ENCODE results near the gene COPS9. TPM values are rescaled to one million over a fixed set of nuclear protein-coding genes. Genes with fewer than 3 reads are reported as not detected.
A peak's percentile ranks its signal among the peaks of the same experiment; 100 is the strongest.

Gene COPS9
- total RNA-seq, 2 donors from 2014 or later, result 151 to 161 TPM

DNA sequence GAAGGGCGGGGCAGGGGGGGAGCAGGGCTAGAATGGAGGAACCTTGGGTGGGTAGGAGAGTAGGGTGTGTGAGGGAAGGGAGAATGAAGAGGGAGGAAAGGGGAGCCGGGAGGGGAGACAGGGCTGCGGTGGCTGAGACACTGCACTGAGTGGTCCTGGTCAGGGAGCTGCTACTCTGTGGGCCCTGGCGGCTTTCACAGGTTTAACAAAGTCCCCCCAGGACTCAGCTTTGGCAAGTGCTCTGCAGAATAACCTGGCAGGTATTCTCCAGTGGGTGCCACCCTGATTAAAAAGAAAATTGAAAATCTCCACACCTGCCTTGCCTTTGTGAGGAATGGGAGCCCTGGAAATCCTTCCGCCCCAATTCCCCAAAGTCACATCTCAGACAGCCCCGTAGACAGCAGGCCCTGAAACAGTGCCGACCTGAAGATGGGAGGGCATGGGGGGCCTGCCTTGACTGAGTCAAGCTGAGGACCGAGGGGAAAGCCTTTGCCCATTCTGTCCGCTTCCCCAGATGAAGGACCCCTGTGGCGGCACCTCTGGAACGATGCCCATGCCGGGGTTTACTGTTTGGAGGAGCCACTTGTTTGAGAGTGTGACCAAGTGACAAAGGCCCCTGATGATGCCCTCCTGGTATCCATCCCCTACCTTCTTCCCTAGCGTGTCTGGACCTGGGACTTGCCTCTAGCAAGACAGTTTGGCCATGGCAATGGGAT is 47.9 kb upstream of the COPS9 start:
- no peak overlapping the region for H3K4me3 ChIP-seq (ENCODE audit: low read length)
- peaks cover 7% of the 10 kb centered on the region for H3K9me3 ChIP-seq (ENCODE audit: control insufficient read depth, low read length)
- peaks cover 14% of the 10 kb centered on the region for H3K27me3 Mint-ChIP-seq (ENCODE audit: insufficient read depth)
- no peaks in the 10 kb centered on the region for H3K4me1 Mint-ChIP-seq
- H3K4me1 ChIP-seq (ENCODE audit: control insufficient read depth, insufficient read depth, low read length), result no peaks in the 10 kb centered on the region
- TF ChIP-seq, protein P1, sequence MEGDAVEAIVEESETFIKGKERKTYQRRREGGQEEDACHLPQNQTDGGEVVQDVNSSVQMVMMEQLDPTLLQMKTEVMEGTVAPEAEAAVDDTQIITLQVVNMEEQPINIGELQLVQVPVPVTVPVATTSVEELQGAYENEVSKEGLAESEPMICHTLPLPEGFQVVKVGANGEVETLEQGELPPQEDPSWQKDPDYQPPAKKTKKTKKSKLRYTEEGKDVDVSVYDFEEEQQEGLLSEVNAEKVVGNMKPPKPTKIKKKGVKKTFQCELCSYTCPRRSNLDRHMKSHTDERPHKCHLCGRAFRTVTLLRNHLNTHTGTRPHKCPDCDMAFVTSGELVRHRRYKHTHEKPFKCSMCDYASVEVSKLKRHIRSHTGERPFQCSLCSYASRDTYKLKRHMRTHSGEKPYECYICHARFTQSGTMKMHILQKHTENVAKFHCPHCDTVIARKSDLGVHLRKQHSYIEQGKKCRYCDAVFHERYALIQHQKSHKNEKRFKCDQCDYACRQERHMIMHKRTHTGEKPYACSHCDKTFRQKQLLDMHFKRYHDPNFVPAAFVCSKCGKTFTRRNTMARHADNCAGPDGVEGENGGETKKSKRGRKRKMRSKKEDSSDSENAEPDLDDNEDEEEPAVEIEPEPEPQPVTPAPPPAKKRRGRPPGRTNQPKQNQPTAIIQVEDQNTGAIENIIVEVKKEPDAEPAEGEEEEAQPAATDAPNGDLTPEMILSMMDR (conservative IDR thresholded peaks at IDR 0.05), result no peak
- H3K36me3 Mint-ChIP-seq (ENCODE audit: low read depth), result no peaks in the 10 kb centered on the region
- H3K27me3 ChIP-seq (ENCODE audit: control insufficient read depth, insufficient read depth, low read length, poor library complexity, severe bottlenecking), result no peaks in the 10 kb centered on the region
- H3K4me3 Mint-ChIP-seq, result no peak overlapping the region
- H3K36me3 ChIP-seq (ENCODE audit: control insufficient read depth, insufficient read depth, low read length), result no peaks in the 10 kb centered on the region
- no peak overlapping the region for H3K27ac Mint-ChIP-seq
- peaks cover 22% of the 10 kb centered on the region for H3K9me3 Mint-ChIP-seq
- no peak overlapping the region for H3K27ac ChIP-seq (ENCODE audit: low read depth, low read length)
- peak; percentile 24 for DNase-seq
- H3K9ac ChIP-seq (ENCODE audit: extremely low read depth, low read length, poor library complexity, severe bottlenecking), result no peak overlapping the region
- WGBS, 2 experiments (ENCODE audit: insufficient coverage in 1 of 2, insufficient read length in 1 of 2), result 85 to 88% methylated on average over 8 to 13 of the region's 13 CpGs

DNA sequence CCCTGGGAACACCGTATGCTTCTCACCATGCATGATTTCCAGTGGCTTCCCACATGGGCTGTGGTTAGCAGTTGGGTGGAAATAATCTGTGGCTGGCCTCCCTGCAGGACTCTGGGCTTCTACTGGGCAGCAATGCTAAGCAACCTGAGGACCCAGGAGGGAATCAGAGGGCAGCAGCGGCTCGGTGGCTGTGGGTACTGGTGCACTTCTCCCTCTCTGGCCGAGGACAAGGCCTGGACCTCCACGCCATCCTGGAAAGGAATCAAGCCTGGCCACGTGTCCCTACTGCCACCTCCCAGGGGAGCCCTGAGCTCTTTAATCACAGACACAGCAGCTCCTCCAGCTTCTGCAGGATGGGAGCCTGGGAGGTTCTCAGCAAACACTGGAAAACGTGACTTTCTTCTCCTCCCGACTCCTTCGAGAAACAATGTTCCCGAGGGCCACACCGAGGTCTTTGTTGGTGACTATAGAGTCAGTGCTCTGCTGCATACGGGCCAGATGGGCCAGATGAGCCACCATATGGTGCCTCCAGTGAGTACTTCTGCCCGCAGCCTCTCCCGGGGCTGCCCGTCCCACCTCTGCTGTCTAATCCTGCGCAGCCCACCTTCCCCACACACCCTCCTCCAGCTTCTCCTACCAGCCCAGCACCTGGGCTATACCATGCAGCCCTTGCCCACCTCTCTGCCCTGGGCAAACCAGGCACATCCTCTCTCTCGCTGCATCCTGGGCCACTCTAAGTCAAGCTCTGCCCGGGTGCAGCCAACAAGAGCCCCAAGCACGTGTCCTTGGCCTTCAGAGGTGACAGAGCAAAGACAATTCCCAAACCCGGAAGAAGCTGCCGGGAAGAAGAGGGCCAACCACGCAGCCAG is 47.1 kb upstream of the COPS9 start:
- 91% methylated on average over 19 to 22 of the region's 22 CpGs for WGBS, 2 experiments (ENCODE audit: insufficient coverage in 1 of 2, insufficient read length in 1 of 2)

GRCh38 chr2:240182476-240182875 is 46.4 kb upstream of the COPS9 start:
- Histone ChIP-seq H3K4me1 (ENCODE audit: control insufficient read depth, insufficient read depth, low read length) (no peaks in the 10 kb centered on the region), H3K27me3 (ENCODE audit: control insufficient read depth, insufficient read depth, low read length, poor library complexity, severe bottlenecking) (no peaks in the 10 kb centered on the region), H3K9me3 (ENCODE audit: control insufficient read depth, low read length) (peaks cover 1% of the 10 kb centered on the region), H3K4me3 (ENCODE audit: low read length) (no peak overlapping the region), H3K36me3 (ENCODE audit: control insufficient read depth, insufficient read depth, low read length) (no peaks in the 10 kb centered on the region), H3K9ac (ENCODE audit: extremely low read depth, low read length, poor library complexity, severe bottlenecking) (no peak overlapping the region), H3K27ac (ENCODE audit: low read depth, low read length) (no peak overlapping the region)
- Mint-ChIP-seq H3K36me3 (ENCODE audit: low read depth) (no peaks in the 10 kb centered on the region), H3K9me3 (peaks cover 8% of the 10 kb centered on the region), H3K27me3 (ENCODE audit: insufficient read depth) (peaks cover 7% of the 10 kb centered on the region), H3K27ac (no peak overlapping the region), H3K4me3 (no peak overlapping the region), H3K4me1 (no peaks in the 10 kb centered on the region)
- DNase-seq, result peak; percentile 17
- 84 to 86% methylated on average over 3 to 4 of the region's 4 CpGs for WGBS, 2 experiments (ENCODE audit: insufficient coverage in 1 of 2, insufficient read length in 1 of 2)
- TF ChIP-seq, protein P1 (conservative IDR thresholded peaks at IDR 0.05), result no peak

More for the DNA sequence above, 47.1 kb upstream of the COPS9 start:
- Mint-ChIP-seq H3K36me3 (ENCODE audit: low read depth) (no peaks in the 10 kb centered on the region), H3K27me3 (ENCODE audit: insufficient read depth) (peaks cover 13% of the 10 kb centered on the region), H3K4me3 (no peak overlapping the region), H3K4me1 (no peaks in the 10 kb centered on the region), H3K27ac (no peak overlapping the region), H3K9me3 (peaks cover 16% of the 10 kb centered on the region)
- DNase-seq, result peak; percentile 24
- Histone ChIP-seq H3K4me3 (ENCODE audit: low read length) (no peak overlapping the region), H3K27me3 (ENCODE audit: control insufficient read depth, insufficient read depth, low read length, poor library complexity, severe bottlenecking) (no peaks in the 10 kb centered on the region), H3K4me1 (ENCODE audit: control insufficient read depth, insufficient read depth, low read length) (no peaks in the 10 kb centered on the region), H3K27ac (ENCODE audit: low read depth, low read length) (no peak overlapping the region), H3K9ac (ENCODE audit: extremely low read depth, low read length, poor library complexity, severe bottlenecking) (no peak overlapping the region), H3K9me3 (ENCODE audit: control insufficient read depth, low read length) (peaks cover 7% of the 10 kb centered on the region), H3K36me3 (ENCODE audit: control insufficient read depth, insufficient read depth, low read length) (no peaks in the 10 kb centered on the region)
- TF ChIP-seq, protein P1 (conservative IDR thresholded peaks at IDR 0.05), result no peak
